ENCODE measurements around the gene MRPL30.
"Not testable (repeated sequence)": the region's sequence is repeated elsewhere in the genome, so short reads cannot be mapped to it uniquely, and the experiment has no call there.

The MRPL30 gene

GRCh38 chr2:99187011-99187410, 6.0 kb downstream of the MRPL30 start:
- no peak for DNase-seq

DNA sequence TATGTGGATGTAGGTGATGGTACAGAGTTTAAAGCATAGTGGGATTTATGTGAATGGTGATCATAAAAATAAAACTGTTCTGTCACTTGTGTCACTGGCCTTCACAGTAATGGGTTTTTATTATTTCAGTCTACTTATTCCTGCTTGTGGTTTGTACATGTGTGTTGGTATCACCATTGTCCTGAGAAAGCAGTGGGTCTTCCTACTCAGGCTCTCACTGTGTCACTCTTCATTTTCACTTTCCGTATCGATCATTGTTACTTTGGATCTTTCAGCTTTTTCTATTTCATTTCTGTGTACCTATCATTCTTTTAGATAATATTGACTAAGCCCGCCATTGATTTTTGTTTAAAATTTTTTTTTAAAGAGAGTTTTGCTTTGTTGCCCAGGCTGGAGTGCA, 7.4 kb downstream of the MRPL30 start:
- DNase-seq: no peak

DNA sequence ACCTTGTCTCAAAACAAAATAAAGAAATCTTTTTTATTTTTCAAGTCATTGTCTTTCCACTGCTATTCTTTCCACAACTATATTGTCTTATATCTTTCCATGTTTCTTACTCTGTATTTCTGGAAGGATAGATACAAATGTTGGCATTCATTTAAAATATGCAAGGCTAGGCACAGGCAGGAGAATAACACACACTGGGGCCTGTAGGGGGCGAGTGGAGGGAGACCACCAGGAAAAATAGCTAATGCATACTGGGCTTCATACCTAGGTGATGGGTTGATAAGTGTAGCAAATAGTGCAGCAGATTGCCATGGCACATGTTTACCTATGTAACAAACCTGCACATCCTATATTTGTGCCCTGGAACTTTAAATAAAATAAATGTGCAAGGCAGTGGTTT, 9.6 kb downstream of the MRPL30 start:
- no peak for DNase-seq

- DNase-seq: not testable (repeated sequence)
Observed at GRCh38 chr2:99192364-99192763, 11.4 kb downstream of the MRPL30 start.

- no peak for DNase-seq
Observed at GRCh38 chr2:99198103-99198841, 17.3 kb downstream of the MRPL30 start.

GRCh38 chr2:99200076-99200800, 19.3 kb downstream of the MRPL30 start:
- peak; percentile 37 to 76 for DNase-seq

DNA sequence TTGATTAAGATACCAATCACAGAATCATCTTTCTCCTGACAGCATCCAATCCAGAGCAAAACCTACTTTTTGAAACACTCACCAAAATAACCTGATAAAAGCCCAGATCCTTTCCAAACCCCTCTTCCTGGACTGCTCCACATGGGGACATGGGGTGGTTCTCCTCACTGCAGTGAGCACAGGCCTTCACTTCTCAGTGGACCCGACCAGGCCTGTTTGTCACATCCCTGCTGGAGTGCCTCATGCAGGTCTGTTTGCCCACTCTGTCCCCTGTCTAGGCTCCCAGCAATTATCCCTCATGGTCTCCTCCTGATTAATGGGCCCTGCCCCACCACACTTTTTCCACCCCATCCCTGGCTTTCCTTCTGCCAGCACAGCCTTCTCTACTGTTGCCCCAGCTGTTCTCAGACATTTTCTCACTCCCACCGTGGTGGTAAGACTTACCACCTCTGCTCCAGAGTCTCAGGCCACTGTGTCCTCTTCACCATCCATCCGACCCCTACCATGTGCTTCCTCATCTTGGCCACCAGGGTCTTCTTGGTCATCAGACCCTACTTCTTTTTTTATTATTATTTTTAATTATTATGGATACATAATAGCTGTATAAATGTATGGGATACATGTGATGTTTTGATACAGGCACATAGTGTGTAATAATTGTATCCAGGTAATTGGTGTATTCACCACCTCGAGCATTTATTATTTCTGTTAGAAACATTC, 21.1 kb downstream of the MRPL30 start:
- DNase-seq: no peak

GRCh38 chr2:99205491-99205890, 24.5 kb downstream of the MRPL30 start:
- DNase-seq: no peak

DNA sequence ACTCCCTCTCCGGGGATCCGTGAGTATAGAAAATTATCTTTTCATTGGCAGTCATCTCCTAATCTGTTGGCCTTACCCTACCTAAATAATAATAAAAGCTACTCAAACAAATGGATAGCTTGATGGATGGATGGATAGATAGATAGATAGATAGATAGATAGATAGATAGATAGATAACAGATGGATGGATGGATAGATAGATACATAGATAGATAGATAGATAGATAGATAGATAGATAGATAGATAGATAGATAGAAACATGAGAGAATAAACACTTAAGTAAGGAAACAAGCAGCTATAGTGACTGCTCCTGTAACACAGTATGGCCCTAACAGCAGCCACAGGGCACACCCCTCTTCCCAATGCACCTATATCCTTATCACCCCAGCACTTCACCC, 35.1 kb downstream of the MRPL30 start:
- DNase-seq: no peak

DNA sequence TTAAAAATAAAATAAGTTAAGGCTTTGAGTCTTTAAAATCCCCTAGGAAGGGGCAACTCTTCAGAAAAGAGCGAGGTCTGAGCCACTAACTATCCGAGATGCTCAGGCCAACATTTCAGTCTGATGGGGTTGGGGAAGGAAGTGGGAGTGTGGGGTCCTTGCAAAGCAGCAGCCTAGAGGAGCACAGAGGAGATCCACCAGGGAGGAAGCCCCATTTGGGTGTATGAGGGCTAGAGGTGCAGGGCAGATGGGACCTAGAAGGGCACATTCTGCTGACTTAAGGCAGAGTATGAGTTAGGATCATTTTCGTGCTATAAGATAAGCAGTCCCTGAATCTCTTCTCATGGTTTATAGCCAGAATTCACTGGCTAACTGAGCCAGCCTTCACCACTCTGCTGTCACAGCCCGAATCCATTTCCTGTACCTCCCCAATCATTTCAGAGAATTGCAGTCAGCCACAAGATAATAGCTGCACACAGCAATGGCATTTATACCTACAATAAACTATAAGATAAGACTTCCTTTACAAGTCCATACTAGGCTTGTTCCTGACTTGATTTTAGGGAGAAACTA, 37.0 kb downstream of the MRPL30 start:
- no peak for DNase-seq

- not testable (repeated sequence) for DNase-seq
Observed at GRCh38 chr2:99233177-99233576, 52.2 kb downstream of the MRPL30 start.

DNA sequence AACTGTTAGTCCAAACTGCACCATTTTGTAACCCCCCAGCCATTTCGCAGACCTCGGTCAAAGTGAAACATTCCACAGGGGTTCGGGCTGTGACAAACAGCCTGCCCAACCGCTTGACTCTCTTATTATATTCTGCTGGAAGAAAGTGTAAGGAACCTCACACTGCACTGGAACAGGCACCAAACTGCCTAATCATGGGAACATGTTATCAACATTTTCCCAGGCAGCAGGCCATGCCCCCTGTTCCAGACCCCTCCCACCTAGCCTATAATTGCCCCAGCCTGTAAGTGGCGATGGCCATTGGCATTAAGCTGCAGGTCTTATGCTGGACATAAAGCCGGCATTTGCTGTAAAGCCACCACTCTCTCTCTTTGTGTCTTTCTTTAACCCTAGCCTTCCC, 57.6 kb downstream of the MRPL30 start:
- no peak for DNase-seq

GRCh38 chr2:99240431-99240830, 59.4 kb downstream of the MRPL30 start:
- DNase-seq: no peak

- DNase-seq: no peak
Observed at GRCh38 chr2:99242151-99242550, 61.2 kb downstream of the MRPL30 start.
